HG02852 (cell line): ENCODE measurements around the gene VCX3A.
"Not testable (repeated sequence)": the region's sequence is repeated elsewhere in the genome, so short reads cannot be mapped to it uniquely, and the experiment has no call there.

Experiments used
- ATAC-seq: cut with Tn5 transposase; IDR thresholded peaks from one replicate; pipeline ENCODE4 v1.9.1; 2021; ENCODE audit warnings: mild to moderate bottlenecking, moderate library complexity; ENCODE audit not compliant: unreplicated experiment

The VCX3A gene

DNA sequence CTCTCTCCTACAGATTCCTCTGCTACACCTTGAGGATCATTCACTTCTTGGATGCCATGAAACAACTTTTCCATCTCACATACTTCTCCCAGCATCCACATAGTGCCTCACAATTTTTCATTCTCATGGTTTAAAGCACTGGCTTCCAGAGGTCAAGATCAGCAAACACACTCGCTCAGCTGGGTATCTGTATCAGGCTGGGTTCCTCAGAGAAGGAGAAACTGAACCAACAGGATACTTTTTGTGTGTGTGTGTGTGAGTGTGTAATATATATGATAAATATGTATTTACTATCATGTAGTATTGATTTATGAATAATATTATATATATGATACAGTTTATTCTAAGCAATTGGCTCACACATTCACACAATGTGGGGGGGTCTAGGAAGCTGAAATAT lies at the start of gene VCX3A:
Gene VCX3A (minus strand): TSS at position 101 of the 400 bp plus-strand sequence. CDS start 621 bp downstream, outside the sequence.
- not testable (repeated sequence) for ATAC-seq

DNA sequence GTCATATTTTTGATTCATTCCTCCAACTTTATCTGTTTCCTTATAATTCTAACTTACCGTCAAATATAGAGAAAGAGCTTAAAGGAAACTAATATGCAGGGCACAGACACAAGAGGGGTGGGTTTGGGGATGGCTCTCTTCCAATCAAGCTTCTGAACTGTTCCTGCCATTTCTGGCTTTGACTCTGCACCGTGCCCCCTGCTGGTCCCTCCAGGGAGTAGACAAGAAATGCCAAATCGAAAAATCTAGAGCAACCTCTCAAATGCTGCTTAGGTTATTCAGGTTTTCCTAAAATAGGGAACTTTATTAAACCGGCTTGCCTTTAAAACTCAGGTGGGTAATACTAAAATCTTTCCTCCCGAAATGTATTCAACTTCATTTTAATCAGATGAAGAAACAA lies 39.8 kb upstream of the VCX3A start:
- no peak for ATAC-seq

DNA sequence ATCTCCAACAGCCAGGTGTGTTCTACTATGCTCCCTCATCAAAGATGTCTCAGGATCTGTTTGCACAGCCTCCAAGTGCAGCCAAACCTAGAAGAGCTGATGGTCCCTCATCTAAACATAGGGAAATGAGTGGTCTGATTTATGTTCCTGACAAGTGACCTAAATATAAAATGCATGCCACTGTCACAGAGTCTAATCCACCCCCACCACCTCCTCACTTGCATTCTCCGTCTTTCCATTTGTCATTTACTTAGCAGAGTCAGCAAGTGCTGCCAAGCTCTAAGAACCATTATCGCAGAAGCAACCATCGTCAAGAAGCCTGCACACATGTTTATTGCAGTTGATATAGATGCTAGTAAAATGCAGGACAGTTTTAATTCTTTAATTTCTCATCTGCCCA lies 33.1 kb upstream of the VCX3A start:
- ATAC-seq: no peak

DNA sequence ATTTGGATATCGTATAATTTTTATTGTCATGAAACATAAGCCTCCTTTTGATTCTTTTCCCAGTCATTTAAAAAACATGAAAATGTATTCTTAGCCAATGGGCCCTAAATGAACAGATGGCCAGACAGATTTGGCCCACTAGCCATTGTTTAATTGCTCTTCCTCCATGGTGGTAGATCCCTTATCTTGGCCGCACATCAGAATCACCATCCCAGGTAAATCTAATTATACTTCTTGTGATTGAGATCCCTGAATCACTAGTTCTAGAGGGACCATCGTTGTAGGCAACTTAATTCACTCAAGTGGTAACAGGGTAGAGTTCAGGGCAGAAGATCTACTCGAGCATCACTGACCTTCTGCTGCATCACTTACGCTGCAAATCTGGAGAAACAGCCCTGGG lies 24.1 kb upstream of the VCX3A start:
- ATAC-seq: no peak

DNA sequence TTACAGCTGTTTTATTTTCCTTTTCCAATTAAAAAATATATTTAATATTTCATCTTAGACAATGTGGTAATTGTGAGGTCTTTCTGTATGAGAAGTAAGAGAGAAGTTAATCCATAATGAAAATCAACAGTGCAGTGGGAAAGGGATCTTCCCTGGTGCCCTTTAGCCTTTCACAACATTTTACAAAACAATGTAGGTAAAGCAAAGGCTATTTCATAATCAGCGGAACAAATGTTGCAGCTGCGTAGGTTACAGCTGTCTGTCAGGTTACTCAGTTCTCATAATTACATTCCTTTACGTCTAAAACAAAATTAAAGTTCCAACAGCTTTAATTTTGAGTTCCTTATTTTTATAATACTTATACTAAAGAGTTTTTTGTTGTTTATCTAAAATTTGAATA lies 22.8 kb upstream of the VCX3A start:
- ATAC-seq: no peak

- no peak for ATAC-seq
Measured at GRCh38 chrX:6550999-6551398, 16.1 kb upstream of the VCX3A start.

- ATAC-seq: no peak
Measured at GRCh38 chrX:6545712-6546111, 10.8 kb upstream of the VCX3A start.

GRCh38 chrX:6526564-6527136 lies 8.3 kb downstream of the VCX3A start:
- no peak for ATAC-seq

DNA sequence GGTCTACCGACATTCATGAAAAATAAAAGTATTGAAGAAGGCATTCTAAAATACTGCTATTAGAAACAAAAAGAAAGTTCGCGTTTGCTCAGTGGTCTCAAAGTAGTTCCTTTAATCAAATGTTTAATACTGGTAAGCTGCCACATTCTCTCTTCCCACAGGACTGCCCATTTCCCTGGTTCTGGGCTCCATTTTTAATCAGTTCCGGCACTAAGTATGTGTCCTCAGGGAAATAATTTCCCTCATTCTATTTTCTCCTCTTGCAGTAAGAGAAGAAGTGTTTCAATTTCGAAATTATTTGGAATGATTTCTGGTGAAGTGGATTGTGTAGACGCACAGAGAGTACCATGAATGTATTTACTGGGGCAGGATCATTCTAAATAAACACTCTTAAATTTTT lies 17.5 kb downstream of the VCX3A start:
- no peak for ATAC-seq

GRCh38 chrX:6506444-6506843 lies 28.5 kb downstream of the VCX3A start:
- no peak for ATAC-seq

GRCh38 chrX:6505960-6506359 lies 29.0 kb downstream of the VCX3A start:
- ATAC-seq: no peak

GRCh38 chrX:6500719-6501118 lies 34.2 kb downstream of the VCX3A start:
- no peak for ATAC-seq

DNA sequence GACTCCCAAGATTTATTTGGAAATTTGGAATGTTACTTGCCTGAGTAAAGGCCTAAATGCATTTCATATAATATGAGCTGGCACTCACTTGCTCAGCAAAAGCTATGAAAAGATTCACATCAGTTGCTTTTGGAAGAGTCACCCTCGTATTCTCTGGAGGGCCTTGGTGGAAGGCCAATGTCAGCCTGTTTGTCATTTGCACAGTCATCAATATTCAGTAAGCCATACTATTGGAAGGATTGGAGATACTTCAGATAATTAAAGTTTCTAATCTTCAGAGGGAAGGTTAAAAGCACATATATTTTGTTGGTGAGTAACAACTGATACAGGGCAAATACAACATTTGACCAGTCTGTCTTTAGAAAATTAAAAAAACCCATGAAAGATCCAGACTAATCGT lies 36.6 kb downstream of the VCX3A start:
- ATAC-seq: no peak
